ENCODE results near the gene MYL6. TPM values are rescaled to one million over a fixed set of nuclear protein-coding genes. Genes with fewer than 3 reads are reported as not detected.
"Not testable (repeated sequence)": the region's sequence is repeated elsewhere in the genome, so short reads cannot be mapped to it uniquely, and the experiment has no call there.

The MYL6 gene
- total RNA-seq, 2 donors from 2014 or later: 391 to 492 TPM

- ATAC-seq (replicated peaks in 1 of 2): no peak
- Mint-ChIP-seq H3K27ac (peak overlapping the region; percentile 88), H3K4me3 (peak overlapping the region in 1 of 2 donors; percentile 11), H3K4me1 (ENCODE audit: low read depth) (peaks cover 32% of the 10 kb centered on the region), H3K27me3 (ENCODE audit: low read depth) (no peaks in the 10 kb centered on the region), H3K9me3 (no peaks in the 10 kb centered on the region), H3K36me3 (ENCODE audit: insufficient read depth in 2 of 2) (peaks cover 11 to 14% of the 10 kb centered on the region in 2 donors)
- no peak for DNase-seq
These were observed 34.4 kb downstream of the MYL6 start for GRCh38 chr12:56192582-56192981.

DNA sequence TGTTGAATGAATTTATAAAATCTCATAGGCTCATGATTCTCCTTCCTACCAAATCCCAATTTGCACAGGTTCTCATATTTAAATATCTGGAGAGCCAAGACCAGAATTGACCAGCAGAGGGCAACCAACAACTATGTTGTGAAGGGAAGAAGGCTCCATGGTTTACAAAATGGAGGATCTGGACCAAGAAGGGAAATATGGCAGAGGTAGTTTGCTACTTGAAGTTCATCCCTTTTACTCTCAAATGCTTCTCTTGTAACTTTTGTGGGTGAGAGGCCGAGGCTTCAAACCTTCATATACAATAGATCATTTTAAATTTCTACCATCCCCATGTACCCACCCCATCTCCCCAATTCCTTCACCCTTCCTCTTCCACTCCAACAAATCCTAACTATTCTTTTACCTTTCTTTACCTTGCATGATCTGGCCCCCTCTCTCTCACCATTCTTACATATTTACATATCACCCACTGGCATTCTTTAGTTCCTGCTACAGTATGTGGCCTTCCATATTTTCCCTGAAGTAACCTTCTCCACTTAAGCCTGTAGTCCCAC, 34.9 kb downstream of the MYL6 start:
- H3K36me3 Mint-ChIP-seq (ENCODE audit: insufficient read depth in 2 of 2): peaks cover 8 to 10% of the 10 kb centered on the region in 2 donors
- H3K4me3 Mint-ChIP-seq: peak overlapping the region; percentile 1 to 11
- ATAC-seq (replicated peaks in 1 of 2) (no peak), DNase-seq (peak; percentile 80 to 83)
- H3K27ac Mint-ChIP-seq: peak overlapping the region; percentile 88
- peaks cover 26% of the 10 kb centered on the region for H3K4me1 Mint-ChIP-seq (ENCODE audit: low read depth)
- H3K9me3 Mint-ChIP-seq: no peaks in the 10 kb centered on the region
- no peaks in the 10 kb centered on the region for H3K27me3 Mint-ChIP-seq (ENCODE audit: low read depth)

GRCh38 chr12:56196818-56197550, 38.8 kb downstream of the MYL6 start:
- H3K27me3 Mint-ChIP-seq (ENCODE audit: low read depth); H3K9me3 Mint-ChIP-seq; ATAC-seq (replicated peaks in 1 of 2); DNase-seq; H3K4me3 Mint-ChIP-seq; H3K36me3 Mint-ChIP-seq (ENCODE audit: insufficient read depth in 2 of 2); H3K27ac Mint-ChIP-seq: not testable (repeated sequence)
- H3K4me1 Mint-ChIP-seq (ENCODE audit: low read depth): peaks cover 10% of the 10 kb centered on the region

DNA sequence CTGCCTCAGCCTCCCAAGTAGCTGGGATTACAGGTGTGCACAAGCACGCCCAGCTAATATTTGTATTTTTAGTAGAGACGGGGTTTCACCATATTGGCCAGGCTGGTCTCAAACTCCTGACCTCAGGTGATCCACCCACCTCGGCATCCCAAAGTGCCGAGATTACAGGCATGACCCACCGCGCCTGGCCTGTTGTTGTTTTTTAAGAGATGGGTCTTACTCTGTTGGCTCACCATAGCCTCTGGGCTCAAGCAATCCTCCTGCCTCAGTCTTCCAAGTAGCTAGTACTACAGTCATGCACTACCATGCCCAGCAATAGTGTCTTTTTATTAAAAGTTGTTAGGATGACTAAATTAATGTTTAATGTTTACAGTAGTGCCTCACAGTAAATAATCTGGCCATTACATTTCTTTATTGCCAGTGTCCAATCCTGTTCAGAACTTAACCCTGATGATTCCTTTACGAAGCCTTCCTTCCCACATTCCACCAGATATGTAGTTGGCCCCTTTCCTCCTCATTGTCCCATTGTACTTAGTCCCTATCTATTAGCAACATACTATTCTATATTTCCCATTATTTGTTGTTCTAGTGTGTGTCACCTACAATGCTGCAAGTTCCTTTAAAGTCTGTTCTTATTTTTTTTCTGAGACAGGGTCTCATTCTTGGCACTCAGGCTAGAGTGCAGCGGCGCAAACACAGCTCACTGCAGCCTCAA, 39.9 kb downstream of the MYL6 start:
- no peaks in the 10 kb centered on the region for H3K9me3 Mint-ChIP-seq

DNA sequence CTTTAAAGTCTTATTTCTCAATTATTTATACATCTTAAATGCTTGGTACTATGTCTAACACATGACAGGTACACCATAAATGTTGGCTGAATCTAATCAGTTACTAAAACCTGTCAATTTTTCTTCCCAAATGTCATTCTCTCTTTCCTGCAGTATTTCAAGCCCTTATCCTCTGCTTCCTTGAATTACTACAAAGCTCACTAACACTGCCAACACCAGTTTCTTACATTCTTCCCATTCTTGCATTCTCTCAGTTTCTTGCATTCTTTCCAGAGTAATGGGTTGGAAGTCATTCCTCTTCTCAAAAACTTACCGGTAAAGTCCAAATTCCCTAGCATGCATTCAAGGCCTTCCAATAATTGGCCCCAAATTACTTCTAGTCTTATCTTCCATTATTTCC, 40.7 kb downstream of the MYL6 start:
- ATAC-seq (replicated peaks in 1 of 2) (no peak), DNase-seq (no peak)
- H3K27me3 Mint-ChIP-seq (ENCODE audit: low read depth): no peaks in the 10 kb centered on the region
- no peak overlapping the region for H3K27ac Mint-ChIP-seq
- no peak overlapping the region for H3K4me3 Mint-ChIP-seq
- H3K9me3 Mint-ChIP-seq: no peaks in the 10 kb centered on the region
- no peaks in the 10 kb centered on the region for H3K4me1 Mint-ChIP-seq (ENCODE audit: low read depth)
- no peaks in the 10 kb centered on the region for H3K36me3 Mint-ChIP-seq (ENCODE audit: insufficient read depth in 2 of 2)

More for the DNA sequence above, 39.9 kb downstream of the MYL6 start:
- DNase-seq (no peak), ATAC-seq (replicated peaks in 1 of 2) (no peak)
- Mint-ChIP-seq H3K27ac (no peak overlapping the region), H3K4me3 (no peak overlapping the region), H3K4me1 (ENCODE audit: low read depth) (peaks cover 6% of the 10 kb centered on the region), H3K36me3 (ENCODE audit: insufficient read depth in 2 of 2) (peaks cover 0 to 2% of the 10 kb centered on the region in 2 donors), H3K27me3 (ENCODE audit: low read depth) (no peaks in the 10 kb centered on the region)

- H3K27me3 Mint-ChIP-seq (ENCODE audit: low read depth): no peaks in the 10 kb centered on the region
These were observed 44.2 kb downstream of the MYL6 start for GRCh38 chr12:56202366-56202765.

DNA sequence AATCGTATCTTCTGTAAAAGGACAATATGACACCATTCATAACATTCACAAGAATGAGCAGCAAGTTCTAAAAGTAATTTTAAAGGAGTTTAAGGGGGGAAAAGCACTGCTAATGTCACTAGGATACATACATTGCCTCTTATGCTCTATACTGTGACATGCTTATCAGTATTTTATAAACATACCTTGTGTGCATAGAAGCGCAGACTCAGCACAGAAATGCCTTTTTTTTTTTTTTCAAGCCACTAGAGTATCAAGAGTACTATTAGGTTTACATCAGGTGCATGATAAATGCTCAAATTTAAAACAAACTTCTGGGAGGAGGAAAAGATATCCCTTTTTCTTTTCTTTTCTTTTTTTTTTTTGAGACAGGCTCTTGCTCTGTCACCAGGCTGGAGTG, 44.7 kb downstream of the MYL6 start:
- no peak for ATAC-seq (replicated peaks in 1 of 2)
- H3K27me3 Mint-ChIP-seq (ENCODE audit: low read depth): no peaks in the 10 kb centered on the region

More at GRCh38 chr12:56202366-56202765, 44.2 kb downstream of the MYL6 start:
- H3K4me1 Mint-ChIP-seq (ENCODE audit: low read depth): no peaks in the 10 kb centered on the region
- H3K36me3 Mint-ChIP-seq (ENCODE audit: insufficient read depth in 2 of 2): peaks cover 7 to 8% of the 10 kb centered on the region in 2 donors
- H3K4me3 Mint-ChIP-seq: no peak overlapping the region
- ATAC-seq (replicated peaks in 1 of 2) (no peak), DNase-seq (no peak)
- peak overlapping the region; percentile 61 for H3K27ac Mint-ChIP-seq
- no peaks in the 10 kb centered on the region for H3K9me3 Mint-ChIP-seq

GRCh38 chr12:56204275-56204674, 46.1 kb downstream of the MYL6 start:
- ATAC-seq (replicated peaks in 1 of 2) (no peak), DNase-seq (no peak)
- Mint-ChIP-seq H3K9me3 (no peaks in the 10 kb centered on the region), H3K4me1 (ENCODE audit: low read depth) (no peaks in the 10 kb centered on the region), H3K27me3 (ENCODE audit: low read depth) (no peaks in the 10 kb centered on the region), H3K27ac (no peak overlapping the region), H3K4me3 (no peak overlapping the region), H3K36me3 (ENCODE audit: insufficient read depth in 2 of 2) (peaks cover 9 to 16% of the 10 kb centered on the region in 2 donors)

More for the DNA sequence above, 44.7 kb downstream of the MYL6 start:
- Mint-ChIP-seq H3K27ac (no peak overlapping the region), H3K4me3 (no peak overlapping the region), H3K9me3 (no peaks in the 10 kb centered on the region), H3K4me1 (ENCODE audit: low read depth) (no peaks in the 10 kb centered on the region), H3K36me3 (ENCODE audit: insufficient read depth in 2 of 2) (peaks cover 9 to 12% of the 10 kb centered on the region in 2 donors)
- DNase-seq: no peak

DNA sequence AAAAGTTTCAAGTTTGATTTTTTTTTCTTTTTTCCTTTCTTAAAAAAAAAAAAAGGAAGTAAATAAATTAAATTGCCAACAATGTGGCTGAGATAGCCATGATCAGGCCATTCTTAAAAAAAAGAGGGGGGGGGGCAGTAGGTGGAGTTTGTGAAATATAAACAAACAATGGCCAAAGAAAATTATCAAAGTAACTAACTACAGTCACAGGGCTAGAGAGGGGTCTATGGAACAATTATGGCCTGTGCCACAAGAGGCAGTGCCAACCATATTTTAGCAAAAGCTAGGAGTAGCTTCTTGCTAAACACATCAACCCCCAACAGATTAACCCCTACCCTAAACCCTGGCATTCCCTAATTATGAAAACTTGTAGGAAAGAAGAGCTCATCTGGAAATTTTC, 47.3 kb downstream of the MYL6 start:
- Mint-ChIP-seq H3K27ac (no peak overlapping the region), H3K4me1 (ENCODE audit: low read depth) (no peaks in the 10 kb centered on the region), H3K36me3 (ENCODE audit: insufficient read depth in 2 of 2) (peaks cover 9 to 20% of the 10 kb centered on the region in 2 donors), H3K9me3 (no peaks in the 10 kb centered on the region), H3K27me3 (ENCODE audit: low read depth) (no peaks in the 10 kb centered on the region), H3K4me3 (no peak overlapping the region)
- ATAC-seq (replicated peaks in 1 of 2) (no peak), DNase-seq (no peak)

- no peaks in the 10 kb centered on the region for H3K27me3 Mint-ChIP-seq (ENCODE audit: low read depth)
- H3K36me3 Mint-ChIP-seq (ENCODE audit: insufficient read depth in 2 of 2): peaks cover 9 to 24% of the 10 kb centered on the region in 2 donors
- no peak overlapping the region for H3K4me3 Mint-ChIP-seq
- H3K27ac Mint-ChIP-seq: peak overlapping the region; percentile 55
- H3K9me3 Mint-ChIP-seq: no peaks in the 10 kb centered on the region
- no peaks in the 10 kb centered on the region for H3K4me1 Mint-ChIP-seq (ENCODE audit: low read depth)
- peak; percentile 32 to 42 for DNase-seq
- ATAC-seq (replicated peaks in 1 of 2): peak; percentile 53 to 64
These were observed 48.5 kb downstream of the MYL6 start for GRCh38 chr12:56206452-56207166.

DNA sequence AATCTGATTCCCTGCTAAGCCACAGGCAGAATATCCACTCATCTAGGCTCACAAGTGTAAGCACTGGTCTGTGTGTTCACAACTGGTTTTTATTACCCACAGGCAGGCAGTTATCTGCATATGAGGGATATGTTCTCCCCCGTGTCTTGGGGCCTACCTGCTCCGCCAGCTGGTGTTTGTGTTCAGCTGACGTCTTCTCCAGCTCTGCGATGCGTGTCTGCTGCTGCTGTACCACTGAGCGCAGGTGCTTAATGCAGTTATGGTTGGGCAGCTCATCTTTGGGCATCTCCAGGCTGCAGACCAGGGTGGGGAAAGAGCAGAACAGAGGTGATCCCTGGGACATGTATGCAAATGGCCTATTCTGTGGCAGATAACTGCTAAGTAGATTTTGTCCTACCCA, 49.8 kb downstream of the MYL6 start:
- H3K27me3 Mint-ChIP-seq (ENCODE audit: low read depth): no peaks in the 10 kb centered on the region
- DNase-seq: no peak
- H3K4me1 Mint-ChIP-seq (ENCODE audit: low read depth): peaks cover 6% of the 10 kb centered on the region
- H3K9me3 Mint-ChIP-seq: no peaks in the 10 kb centered on the region
- H3K36me3 Mint-ChIP-seq (ENCODE audit: insufficient read depth in 2 of 2): peaks cover 11 to 24% of the 10 kb centered on the region in 2 donors
- no peak overlapping the region for H3K4me3 Mint-ChIP-seq
- ATAC-seq (replicated peaks in 1 of 2): no peak
- no peak overlapping the region for H3K27ac Mint-ChIP-seq

Measured in activated T-cell treated with anti-CD3 and anti-CD28 coated beads, Interleukin-2, amount 50 U/mL, for 72 hours (primary cell).